ENCODE measurements around the gene FCN1. TPM values are rescaled to one million over a fixed set of nuclear protein-coding genes. Genes with fewer than 3 reads are reported as not detected.

Gene FCN1
- total RNA-seq, 4 donors from 2014 or later = 0.46 to 3.4 (median 1.6) TPM

DNA sequence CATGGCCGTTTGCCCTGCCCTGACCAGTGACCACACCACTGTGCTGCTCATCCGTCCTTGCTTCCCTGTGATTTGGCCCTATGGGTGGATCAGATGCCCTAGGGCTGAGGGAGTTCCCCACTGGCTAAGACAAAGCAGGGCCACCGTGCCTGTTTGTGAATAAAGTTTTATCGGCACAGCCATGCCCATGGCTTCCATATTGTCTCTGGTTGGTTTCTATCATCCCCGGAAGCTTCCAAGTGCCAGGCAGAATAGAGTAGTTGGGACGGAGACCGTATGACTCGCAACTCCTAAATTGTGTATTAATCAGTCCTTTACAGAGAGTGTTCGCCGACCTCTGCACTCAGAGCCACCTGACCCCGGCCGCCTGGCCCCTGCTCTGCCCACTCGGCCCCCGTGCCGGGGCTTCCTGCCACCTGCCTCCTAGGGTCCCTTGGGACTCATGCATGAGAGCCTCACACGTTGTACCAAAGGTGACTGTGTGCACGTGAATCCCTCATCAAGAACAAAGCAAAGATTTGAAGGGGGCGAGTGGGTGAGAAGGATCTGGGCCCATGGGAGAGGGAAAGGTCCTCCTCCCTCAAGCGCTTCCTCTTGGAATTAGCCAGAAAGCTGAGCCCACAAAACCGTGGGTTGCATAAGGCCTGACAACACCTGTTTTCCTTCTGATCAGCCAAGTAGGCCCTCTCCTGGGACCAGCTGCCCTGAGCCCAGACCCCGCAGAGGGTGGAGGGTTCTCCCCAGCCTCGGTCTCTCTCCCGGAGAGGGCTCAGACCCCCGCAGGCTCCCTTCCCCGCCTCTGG is 48.8 kb downstream of the FCN1 start:
- intact Hi-C loops (cut with DNase I; ENCODE audit: low total_unique reads) (no loop called here), in situ Hi-C loops (cut with MboI; ENCODE audit: low sequenced_read_pairs in 4 of 4) (no loop called here)
- TF ChIP-seq POLR2A (IDR thresholded peaks at IDR 0.05) (no peak), CTCF (IDR thresholded peaks at IDR 0.05 in 4 of 5, conservative IDR thresholded peaks at IDR 0.05 in 1 of 5) (no peak)
- Histone ChIP-seq H3K4me1 (peaks cover 0 to 3% of the 10 kb centered on the region in 2 donors), H3K27me3 (peaks cover 0 to 7% (median 3%) of the 10 kb centered on the region in 3 donors), H3K9me3 (no peaks in the 10 kb centered on the region), H3K4me3 (no peak overlapping the region), H3K36me3 (no peaks in the 10 kb centered on the region), H3K27ac (no peak overlapping the region)
- ATAC-seq (no peak), DNase-seq (no peak)

DNA sequence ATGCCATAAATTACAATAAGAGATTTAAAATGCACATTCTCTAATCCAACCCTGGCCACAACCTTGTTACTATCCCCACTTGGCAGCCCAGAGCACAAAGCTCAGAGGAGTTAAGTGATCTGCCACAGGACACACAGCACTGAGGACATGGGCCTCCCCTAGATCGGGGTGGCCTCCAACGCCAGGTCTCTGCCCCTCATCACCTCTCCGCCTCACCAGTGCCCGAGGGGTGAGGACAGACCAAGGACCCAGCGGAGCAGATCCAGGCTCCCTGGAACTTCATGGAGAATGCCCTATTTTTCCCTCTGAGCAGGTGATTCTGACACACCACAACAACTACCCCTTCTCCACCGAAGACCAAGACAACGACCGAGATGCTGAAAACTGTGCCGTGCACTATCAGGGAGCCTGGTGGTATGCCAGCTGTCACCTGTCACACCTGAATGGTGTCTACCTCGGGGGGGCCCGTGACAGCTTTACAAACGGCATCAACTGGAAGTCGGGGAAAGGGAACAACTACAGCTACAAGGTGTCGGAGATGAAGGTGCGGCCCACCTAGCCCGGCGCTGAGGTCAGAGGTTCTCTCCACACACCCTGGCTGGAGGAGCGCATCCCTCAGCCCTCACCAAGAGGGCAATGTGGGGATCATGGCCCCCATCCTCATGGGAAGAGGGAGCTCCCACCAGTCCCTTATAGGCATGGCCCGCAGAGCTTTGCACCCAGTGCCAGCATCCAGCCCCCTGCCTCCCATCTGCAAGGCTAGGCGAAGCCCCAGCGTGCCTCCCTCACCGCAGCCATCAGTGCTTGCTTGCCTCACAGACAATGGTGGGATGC is 49.6 kb downstream of the FCN1 start:
- H3K4me3 ChIP-seq = no peak overlapping the region
- no peak overlapping the region for H3K27ac ChIP-seq
- H3K27me3 ChIP-seq = peaks cover 0 to 9% (median 3%) of the 10 kb centered on the region in 3 donors
- no peaks in the 10 kb centered on the region for H3K9me3 ChIP-seq
- DNase-seq (no peak), ATAC-seq (no peak)
- TF ChIP-seq POLR2A (IDR thresholded peaks at IDR 0.05) (no peak), CTCF (IDR thresholded peaks at IDR 0.05 in 4 of 5, conservative IDR thresholded peaks at IDR 0.05 in 1 of 5) (no peak)
- in situ Hi-C loops (cut with MboI; ENCODE audit: low sequenced_read_pairs in 4 of 4) (no loop called here), intact Hi-C loops (cut with DNase I; ENCODE audit: low total_unique reads) (no loop called here)
- H3K4me1 ChIP-seq = peaks cover 0 to 4% of the 10 kb centered on the region in 2 donors
- no peaks in the 10 kb centered on the region for H3K36me3 ChIP-seq

- Histone ChIP-seq H3K4me1 (peaks cover 0 to 4% of the 10 kb centered on the region in 2 donors), H3K36me3 (no peaks in the 10 kb centered on the region), H3K27ac (no peak overlapping the region), H3K9me3 (no peaks in the 10 kb centered on the region), H3K27me3 (peaks cover 0 to 9% (median 5%) of the 10 kb centered on the region in 3 donors), H3K4me3 (no peak overlapping the region)
- DNase-seq = no peak
- TF ChIP-seq CTCF (IDR thresholded peaks at IDR 0.05 in 4 of 5, conservative IDR thresholded peaks at IDR 0.05 in 1 of 5) (no peak), POLR2A (IDR thresholded peaks at IDR 0.05) (no peak)
- intact Hi-C loops (cut with DNase I; ENCODE audit: low total_unique reads) = no loop called here
- in situ Hi-C loops (cut with MboI; ENCODE audit: low sequenced_read_pairs in 4 of 4) = no loop called here
- no peak for ATAC-seq
Measured at GRCh38 chr9:134864821-134865190, 52.9 kb downstream of the FCN1 start.

DNA sequence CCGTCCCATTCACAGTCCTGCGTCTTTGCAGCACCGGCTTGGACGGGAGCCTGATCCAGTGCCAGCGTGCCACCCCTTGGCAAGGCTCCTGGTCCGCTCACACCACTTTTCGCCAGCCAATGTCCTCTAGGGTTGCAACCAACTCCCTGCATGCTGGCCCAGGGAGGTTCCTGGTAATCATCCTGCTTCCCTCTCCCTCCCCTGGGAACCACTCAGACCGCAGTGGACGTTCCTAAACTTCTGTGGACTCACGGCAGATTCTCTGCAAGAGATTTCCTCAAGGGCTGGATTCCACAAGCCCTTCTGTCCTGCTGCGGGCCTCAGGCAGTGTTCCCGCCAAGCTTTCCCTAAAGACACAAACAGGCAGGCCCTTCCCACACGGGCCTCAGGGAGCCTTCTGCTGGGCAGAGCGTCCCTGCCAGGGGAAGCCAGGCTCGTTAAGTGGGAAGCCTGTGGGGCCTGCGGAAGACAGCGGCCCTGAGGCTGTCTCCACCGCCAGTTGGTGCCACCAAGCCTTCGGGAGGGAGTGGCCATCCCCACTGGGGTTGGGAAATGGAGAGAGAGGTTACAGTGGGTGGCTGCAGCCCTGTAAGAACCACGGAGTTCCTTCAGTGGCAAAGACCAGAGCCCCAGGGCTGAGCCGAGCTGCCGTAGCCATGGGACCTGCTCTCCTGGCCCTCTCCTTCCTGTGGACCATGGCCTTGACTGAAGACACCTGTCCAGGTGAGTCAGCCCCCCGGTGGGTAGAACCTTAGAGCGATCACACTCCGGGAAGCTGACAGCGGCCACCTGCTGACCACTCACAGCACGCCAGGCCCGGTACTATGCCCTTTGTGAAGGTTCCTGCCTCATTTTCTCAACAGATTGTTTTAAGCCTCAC is 53.5 kb downstream of the FCN1 start:
- DNase-seq = no peak
- peak in 1 of 2 donors; percentile 42 for ATAC-seq
- H3K4me3 ChIP-seq = no peak overlapping the region
- in situ Hi-C loops (cut with MboI; ENCODE audit: low sequenced_read_pairs in 4 of 4) (no loop called here), intact Hi-C loops (cut with DNase I; ENCODE audit: low total_unique reads) (no loop called here)
- H3K27me3 ChIP-seq = peaks cover 0 to 9% (median 5%) of the 10 kb centered on the region in 3 donors
- TF ChIP-seq POLR2A (IDR thresholded peaks at IDR 0.05) (no peak), CTCF (IDR thresholded peaks at IDR 0.05 in 4 of 5, conservative IDR thresholded peaks at IDR 0.05 in 1 of 5) (no peak)
- no peak overlapping the region for H3K27ac ChIP-seq
- H3K9me3 ChIP-seq = no peaks in the 10 kb centered on the region
- peaks cover 0 to 4% of the 10 kb centered on the region in 2 donors for H3K4me1 ChIP-seq
- H3K36me3 ChIP-seq = no peaks in the 10 kb centered on the region
